Endodermal cell (in vitro differentiated cells): ENCODE measurements around the gene KIAA0232. TPM values are rescaled to one million over a fixed set of nuclear protein-coding genes. Genes with fewer than 3 reads are reported as not detected.
A peak's percentile ranks its signal among the peaks of the same experiment; 100 is the strongest.

Source experiments
- DNase-seq: peaks from one replicate; pipeline ENCODE4 v3.0.0-alpha.2; 2017
- H3K27ac ChIP-seq: 2 replicates; pipeline ENCODE4 v1.5.1; 2013; ENCODE audit warnings: mild to moderate bottlenecking, low read depth, low read length, moderate library complexity
- H3K27me3 ChIP-seq: 2 replicates; pipeline ENCODE4 v1.6.1; 2013; ENCODE audit warnings: mild to moderate bottlenecking, low read length, moderate library complexity; ENCODE audit not compliant: insufficient read depth, control insufficient read depth, poor library complexity, severe bottlenecking
- H3K36me3 ChIP-seq: 2 replicates; pipeline ENCODE4 v1.7.0; 2013; ENCODE audit warnings: mild to moderate bottlenecking, low read length, moderate library complexity; ENCODE audit not compliant: control insufficient read depth, insufficient read depth
- H3K4me1 ChIP-seq: one replicate; pipeline ENCODE4 v1.7.0; 2013; ENCODE audit warnings: low read length; ENCODE audit not compliant: control insufficient read depth, insufficient read depth
- H3K4me3 ChIP-seq: 2 replicates; pipeline ENCODE4 v1.5.1; 2013; ENCODE audit warnings: mild to moderate bottlenecking, low read length, moderate library complexity
- H3K9ac ChIP-seq: 2 replicates; pipeline ENCODE4 v1.6.1; 2013; ENCODE audit warnings: mild to moderate bottlenecking, low read length, moderate library complexity; ENCODE audit not compliant: poor library complexity, severe bottlenecking; ENCODE audit errors: extremely low read depth
- H3K9me3 ChIP-seq: 2 replicates; pipeline ENCODE4 v1.6.1; 2013; ENCODE audit warnings: mild to moderate bottlenecking, low read length, moderate library complexity; ENCODE audit not compliant: control insufficient read depth
- H3K27ac Mint-ChIP-seq: 2 replicates; pipeline ENCODE4 v1.8.0; 2020; ENCODE audit warnings: mixed read lengths
- H3K27me3 Mint-ChIP-seq: 2 replicates; pipeline ENCODE4 v1.8.0; 2021; ENCODE audit warnings: mild to moderate bottlenecking, mixed read lengths; ENCODE audit not compliant: insufficient read depth
- H3K36me3 Mint-ChIP-seq: 2 replicates; pipeline ENCODE4 v1.8.0; 2020; ENCODE audit warnings: low read depth, mixed read lengths
- H3K4me1 Mint-ChIP-seq: 2 replicates; pipeline ENCODE4 v1.8.0; 2020; ENCODE audit warnings: mixed read lengths
- H3K4me3 Mint-ChIP-seq: 2 replicates; pipeline ENCODE4 v1.8.0; 2020; ENCODE audit warnings: mild to moderate bottlenecking, moderate library complexity, mixed read lengths
- H3K9me3 Mint-ChIP-seq: 2 replicates; pipeline ENCODE4 v1.8.0; 2020; ENCODE audit warnings: mild to moderate bottlenecking, mixed read lengths
- CTCF ChIP-seq: fragments of 200-600 bp; sonication (generic); conservative IDR thresholded peaks from 2 replicates; pipeline ENCODE4 v1.5.0; 2021; ENCODE audit warnings: antibody characterized with exemption, mild to moderate bottlenecking
- WGBS, 2 experiments: methylation state at CpG; one replicate each; pipeline versions ENCODE4 v1.1.5 to v1.1.7; 2013; ENCODE audit warnings: missing lambda C conversion rate in 2 of 2, mixed read lengths in 1 of 2; ENCODE audit not compliant: insufficient coverage in 1 of 2, insufficient read length in 1 of 2; 5-methylcytosine and 5-hydroxymethylcytosine counted together
- total RNA-seq, 2 donors: library from RNA; stranded (reverse); fragmentation: NEBNext Ultra II Directional in 1 of 2; extraction: Animal tissue kit (Norgen Biotek cat#: 25700) in 1 of 2; gene quantifications; 2 replicates in 1 of 2; 3 replicates in 1 of 2; pipeline ENCODE4 v1.2.1, GENCODE V29; 2021

The KIAA0232 gene
- total RNA-seq, 2 donors from 2014 or later, result 32.9 to 43.5 TPM

- no peaks in the 10 kb centered on the region for H3K36me3 ChIP-seq
- H3K4me3 ChIP-seq, result no peak overlapping the region
- Mint-ChIP-seq H3K27me3 (no peaks in the 10 kb centered on the region), H3K36me3 (no peaks in the 10 kb centered on the region), H3K9me3 (no peaks in the 10 kb centered on the region), H3K4me1 (peaks cover 43% of the 10 kb centered on the region), H3K27ac (peak overlapping the region; percentile 46), H3K4me3 (no peak overlapping the region)
- peak; percentile 86 for DNase-seq
- no peak overlapping the region for H3K27ac ChIP-seq
- peak; percentile 82 for TF ChIP-seq CTCF
- no peaks in the 10 kb centered on the region for H3K27me3 ChIP-seq
- WGBS, 2 experiments, result 68 to 78% methylated on average over 9 to 18 of the region's 18 CpGs
- no peak overlapping the region for H3K9ac ChIP-seq
- no peaks in the 10 kb centered on the region for H3K9me3 ChIP-seq
- no peaks in the 10 kb centered on the region for H3K4me1 ChIP-seq
Observed at GRCh38 chr4:6917461-6918271, 135.1 kb downstream of the KIAA0232 start.

- H3K4me1 Mint-ChIP-seq, result peaks cover 43% of the 10 kb centered on the region
- 88 to 90% methylated on average over 7 of the region's 7 CpGs for WGBS, 2 experiments
- no peak overlapping the region for H3K27ac ChIP-seq
- H3K27ac Mint-ChIP-seq, result no peak overlapping the region
- H3K36me3 ChIP-seq, result no peaks in the 10 kb centered on the region
- H3K9me3 Mint-ChIP-seq, result no peaks in the 10 kb centered on the region
- no peak overlapping the region for H3K9ac ChIP-seq
- H3K27me3 ChIP-seq, result no peaks in the 10 kb centered on the region
- H3K4me1 ChIP-seq, result no peaks in the 10 kb centered on the region
- DNase-seq, result peak; percentile 54
- no peak for TF ChIP-seq CTCF
- H3K9me3 ChIP-seq, result no peaks in the 10 kb centered on the region
- H3K4me3 ChIP-seq, result no peak overlapping the region
- no peaks in the 10 kb centered on the region for H3K27me3 Mint-ChIP-seq
- peaks cover 4% of the 10 kb centered on the region for H3K36me3 Mint-ChIP-seq
- no peak overlapping the region for H3K4me3 Mint-ChIP-seq
Observed at GRCh38 chr4:6918338-6918737, 135.8 kb downstream of the KIAA0232 start.

GRCh38 chr4:6920171-6920570, 137.6 kb downstream of the KIAA0232 start:
- no peak overlapping the region for H3K27ac ChIP-seq
- H3K4me1 ChIP-seq, result no peaks in the 10 kb centered on the region
- no peak overlapping the region for H3K4me3 ChIP-seq
- no peaks in the 10 kb centered on the region for H3K27me3 ChIP-seq
- H3K4me3 Mint-ChIP-seq, result no peak overlapping the region
- no peaks in the 10 kb centered on the region for H3K27me3 Mint-ChIP-seq
- no peak for DNase-seq
- no peak overlapping the region for H3K9ac ChIP-seq
- peaks cover 19% of the 10 kb centered on the region for H3K36me3 Mint-ChIP-seq
- WGBS, 2 experiments, result 41 to 63% methylated on average over 2 to 3 of the region's 3 CpGs
- peaks cover 43% of the 10 kb centered on the region for H3K4me1 Mint-ChIP-seq
- no peak for TF ChIP-seq CTCF
- no peaks in the 10 kb centered on the region for H3K9me3 ChIP-seq
- H3K27ac Mint-ChIP-seq, result peak overlapping the region; percentile 70
- peaks cover 15% of the 10 kb centered on the region for H3K36me3 ChIP-seq
- H3K9me3 Mint-ChIP-seq, result no peaks in the 10 kb centered on the region
